Measurements from ENCODE around the gene OR2V2.

Gene OR2V2

GRCh38 chr5:181119105-181119504 is 28.3 kb upstream of the OR2V2 start:
- Histone ChIP-seq H3K4me3 (ENCODE audit: low read length) (no peak overlapping the region), H4K20me1 (ENCODE audit: control insufficient read depth, insufficient read depth, low read depth, low read length) (no peaks in the 10 kb centered on the region), H3K9me3 (ENCODE audit: control insufficient read depth, insufficient read depth, low read length) (no peaks in the 10 kb centered on the region), H3K27ac (ENCODE audit: low read depth, low read length) (no peak overlapping the region), H3K27me3 (ENCODE audit: control insufficient read depth, low read length) (peaks cover 24% of the 10 kb centered on the region), H3K4me2 (ENCODE audit: low read length) (no peak overlapping the region), H3K36me3 (ENCODE audit: control insufficient read depth, low read length) (no peaks in the 10 kb centered on the region), H3F3A (ENCODE audit: control insufficient read depth, insufficient read depth) (no peaks in the 10 kb centered on the region), H3K9me2 (replicated peaks; ENCODE audit: control insufficient read depth, low read length) (no peaks in the 10 kb centered on the region), H3K79me2 (ENCODE audit: control insufficient read depth, low read length) (no peaks in the 10 kb centered on the region), H3K4me1 (ENCODE audit: control insufficient read depth, low read length) (peaks cover 6% of the 10 kb centered on the region)
- TF ChIP-seq CTCF (IDR thresholded peaks at IDR 0.05; ENCODE audit: low read depth, low read length, poor library complexity, severe bottlenecking) = no peak
- no peak for TF ChIP-seq EZH2phosphoT487 (IDR thresholded peaks at IDR 0.05; ENCODE audit: borderline replicate concordance, low read length)

GRCh38 chr5:181120306-181120705 is 27.1 kb upstream of the OR2V2 start:
- Histone ChIP-seq H3K27ac (ENCODE audit: low read depth, low read length) (no peak overlapping the region), H3K9me3 (ENCODE audit: control insufficient read depth, insufficient read depth, low read length) (no peaks in the 10 kb centered on the region), H3K27me3 (ENCODE audit: control insufficient read depth, low read length) (peaks cover 14% of the 10 kb centered on the region), H3K4me3 (ENCODE audit: low read length) (no peak overlapping the region), H3F3A (ENCODE audit: control insufficient read depth, insufficient read depth) (no peaks in the 10 kb centered on the region), H3K36me3 (ENCODE audit: control insufficient read depth, low read length) (no peaks in the 10 kb centered on the region), H3K9me2 (replicated peaks; ENCODE audit: control insufficient read depth, low read length) (no peaks in the 10 kb centered on the region), H4K20me1 (ENCODE audit: control insufficient read depth, insufficient read depth, low read depth, low read length) (no peaks in the 10 kb centered on the region), H3K79me2 (ENCODE audit: control insufficient read depth, low read length) (no peaks in the 10 kb centered on the region), H3K4me1 (ENCODE audit: control insufficient read depth, low read length) (peaks cover 6% of the 10 kb centered on the region), H3K4me2 (ENCODE audit: low read length) (no peak overlapping the region)
- TF ChIP-seq EZH2phosphoT487 (IDR thresholded peaks at IDR 0.05; ENCODE audit: borderline replicate concordance, low read length) = no peak
- TF ChIP-seq CTCF (IDR thresholded peaks at IDR 0.05; ENCODE audit: low read depth, low read length, poor library complexity, severe bottlenecking) = no peak

- Histone ChIP-seq H3K36me3 (ENCODE audit: control insufficient read depth, low read length) (no peaks in the 10 kb centered on the region), H3K9me2 (replicated peaks; ENCODE audit: control insufficient read depth, low read length) (no peaks in the 10 kb centered on the region), H3K4me1 (ENCODE audit: control insufficient read depth, low read length) (peaks cover 6% of the 10 kb centered on the region), H3K4me3 (ENCODE audit: low read length) (no peak overlapping the region), H3K27me3 (ENCODE audit: control insufficient read depth, low read length) (peaks cover 11% of the 10 kb centered on the region), H3K9me3 (ENCODE audit: control insufficient read depth, insufficient read depth, low read length) (no peaks in the 10 kb centered on the region), H3K27ac (ENCODE audit: low read depth, low read length) (no peak overlapping the region), H3F3A (ENCODE audit: control insufficient read depth, insufficient read depth) (no peaks in the 10 kb centered on the region), H3K79me2 (ENCODE audit: control insufficient read depth, low read length) (no peaks in the 10 kb centered on the region), H4K20me1 (ENCODE audit: control insufficient read depth, insufficient read depth, low read depth, low read length) (no peaks in the 10 kb centered on the region), H3K4me2 (ENCODE audit: low read length) (no peak overlapping the region)
- TF ChIP-seq CTCF (IDR thresholded peaks at IDR 0.05; ENCODE audit: low read depth, low read length, poor library complexity, severe bottlenecking) (no peak), EZH2phosphoT487 (IDR thresholded peaks at IDR 0.05; ENCODE audit: borderline replicate concordance, low read length) (no peak)
Observed at GRCh38 chr5:181120761-181121160, 26.6 kb upstream of the OR2V2 start.

Data from DOHH2 (cell line).